Nephron progenitor cell (in vitro differentiated cells): ENCODE results near the gene RIBC2.
"Not testable (repeated sequence)": the region's sequence is repeated elsewhere in the genome, so short reads cannot be mapped to it uniquely, and the experiment has no call there.

Experiments
- DNase-seq: peaks from one replicate; pipeline ENCODE4 v3.0.0; 2021
- H3K27ac Mint-ChIP-seq: 2 replicates; pipeline ENCODE4 v1.8.0; 2021; ENCODE audit warnings: mild to moderate bottlenecking, moderate library complexity, mixed read lengths
- H3K27me3 Mint-ChIP-seq: 2 replicates; pipeline ENCODE4 v1.8.0; 2021; ENCODE audit warnings: mild to moderate bottlenecking, low read depth, mixed read lengths; ENCODE audit not compliant: poor library complexity
- H3K36me3 Mint-ChIP-seq: 2 replicates; pipeline ENCODE4 v1.8.0; 2021; ENCODE audit warnings: low read depth, mixed read lengths
- H3K4me1 Mint-ChIP-seq: 2 replicates; pipeline ENCODE4 v1.8.0; 2021; ENCODE audit warnings: mixed read lengths
- H3K4me3 Mint-ChIP-seq: 2 replicates; pipeline ENCODE4 v1.8.0; 2021; ENCODE audit warnings: mild to moderate bottlenecking, moderate library complexity, mixed read lengths
- H3K9me3 Mint-ChIP-seq: 2 replicates; pipeline ENCODE4 v1.8.0; 2021; ENCODE audit warnings: mild to moderate bottlenecking, moderate library complexity, mixed read lengths
- TF ChIP-seq, protein P1 (sequence below): fragments of 200-600 bp; sonication (generic); IDR thresholded peaks from 2 replicates; pipeline ENCODE4 v1.5.0; 2021; ENCODE audit warnings: antibody characterized with exemption

RIBC2 gene

DNA sequence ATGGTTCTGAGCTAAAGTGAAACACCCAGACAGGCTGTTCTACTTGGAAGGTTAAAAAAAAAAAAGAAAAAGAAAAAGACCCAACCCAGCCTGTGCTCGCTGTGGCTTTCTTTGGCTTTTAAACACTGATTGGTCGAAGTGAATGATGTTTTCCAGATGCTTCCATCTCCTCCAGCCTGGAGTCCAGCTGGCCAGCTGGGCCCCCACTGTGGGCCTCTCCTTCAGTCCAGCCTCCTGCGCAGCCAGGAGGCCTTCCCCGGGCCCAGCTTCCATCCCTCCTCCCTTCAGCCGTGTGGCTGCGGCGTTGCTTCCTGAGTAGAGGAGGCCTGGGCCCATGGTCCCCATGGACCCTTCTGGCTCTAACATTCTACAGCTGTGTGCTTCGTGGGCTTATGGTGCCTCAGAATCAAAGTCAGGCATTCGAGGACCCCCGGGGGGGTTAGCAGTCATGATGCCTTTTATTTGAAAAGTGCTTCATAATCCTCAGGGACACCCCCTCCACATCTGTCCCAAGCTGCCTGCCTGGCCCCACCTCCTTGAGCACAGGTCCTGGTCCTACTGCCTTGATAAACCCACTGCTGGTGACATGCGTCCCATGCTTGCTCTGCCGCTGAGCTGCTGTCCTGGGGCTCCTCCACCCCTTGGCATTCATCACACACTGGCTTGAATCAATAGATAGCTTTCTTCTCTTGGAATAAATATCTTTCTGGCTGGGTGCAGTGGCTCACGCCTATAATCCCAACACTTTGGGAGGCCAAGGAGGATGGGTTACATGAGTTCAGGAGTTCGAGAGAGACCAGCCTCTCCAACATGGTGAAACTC, 47.0 kb downstream of the RIBC2 start:
- Mint-ChIP-seq H3K4me3 (no peak overlapping the region), H3K4me1 (peaks cover 29% of the 10 kb centered on the region), H3K9me3 (peaks cover 16% of the 10 kb centered on the region)

GRCh38 chr22:45462034-45462655, 48.7 kb downstream of the RIBC2 start:
- H3K36me3 Mint-ChIP-seq = peaks cover 5% of the 10 kb centered on the region
- TF ChIP-seq, protein P1, sequence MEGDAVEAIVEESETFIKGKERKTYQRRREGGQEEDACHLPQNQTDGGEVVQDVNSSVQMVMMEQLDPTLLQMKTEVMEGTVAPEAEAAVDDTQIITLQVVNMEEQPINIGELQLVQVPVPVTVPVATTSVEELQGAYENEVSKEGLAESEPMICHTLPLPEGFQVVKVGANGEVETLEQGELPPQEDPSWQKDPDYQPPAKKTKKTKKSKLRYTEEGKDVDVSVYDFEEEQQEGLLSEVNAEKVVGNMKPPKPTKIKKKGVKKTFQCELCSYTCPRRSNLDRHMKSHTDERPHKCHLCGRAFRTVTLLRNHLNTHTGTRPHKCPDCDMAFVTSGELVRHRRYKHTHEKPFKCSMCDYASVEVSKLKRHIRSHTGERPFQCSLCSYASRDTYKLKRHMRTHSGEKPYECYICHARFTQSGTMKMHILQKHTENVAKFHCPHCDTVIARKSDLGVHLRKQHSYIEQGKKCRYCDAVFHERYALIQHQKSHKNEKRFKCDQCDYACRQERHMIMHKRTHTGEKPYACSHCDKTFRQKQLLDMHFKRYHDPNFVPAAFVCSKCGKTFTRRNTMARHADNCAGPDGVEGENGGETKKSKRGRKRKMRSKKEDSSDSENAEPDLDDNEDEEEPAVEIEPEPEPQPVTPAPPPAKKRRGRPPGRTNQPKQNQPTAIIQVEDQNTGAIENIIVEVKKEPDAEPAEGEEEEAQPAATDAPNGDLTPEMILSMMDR = peak; percentile 38
- DNase-seq = no peak
- H3K27ac Mint-ChIP-seq = no peak overlapping the region
- peaks cover 9% of the 10 kb centered on the region for H3K27me3 Mint-ChIP-seq
- H3K4me1 Mint-ChIP-seq = peaks cover 22% of the 10 kb centered on the region
- no peak overlapping the region for H3K4me3 Mint-ChIP-seq
- H3K9me3 Mint-ChIP-seq = peaks cover 25% of the 10 kb centered on the region

More for the DNA sequence above, 47.0 kb downstream of the RIBC2 start:
- peaks cover 9% of the 10 kb centered on the region for H3K27me3 Mint-ChIP-seq
- H3K36me3 Mint-ChIP-seq = peaks cover 5% of the 10 kb centered on the region
- no peak overlapping the region for H3K27ac Mint-ChIP-seq
- TF ChIP-seq, protein P1 = no peak
- no peak for DNase-seq

GRCh38 chr22:45463691-45464090, 50.2 kb downstream of the RIBC2 start:
- not testable (repeated sequence) for H3K36me3 Mint-ChIP-seq, H3K27me3 Mint-ChIP-seq, DNase-seq, H3K27ac Mint-ChIP-seq, H3K4me3 Mint-ChIP-seq
- Mint-ChIP-seq H3K4me1 (peaks cover 24% of the 10 kb centered on the region), H3K9me3 (peaks cover 37% of the 10 kb centered on the region)

DNA sequence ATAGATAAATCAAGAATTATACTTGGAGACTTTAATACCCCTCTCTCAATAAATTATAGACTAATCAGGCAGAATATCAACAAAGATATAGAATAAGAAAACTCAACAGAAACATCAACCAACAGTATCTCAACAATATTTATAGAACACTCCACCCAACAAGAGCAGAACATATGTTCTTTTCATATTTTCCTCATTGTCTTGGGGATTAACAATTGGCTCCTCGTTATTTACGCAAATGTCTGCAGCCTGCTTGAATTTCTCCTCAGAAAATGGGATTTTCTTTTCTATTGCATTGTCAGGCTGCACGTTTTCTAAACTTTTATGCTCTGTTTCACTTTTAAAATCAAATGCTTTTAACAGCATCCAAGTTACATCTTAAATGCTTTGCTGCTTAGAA, 52.1 kb downstream of the RIBC2 start:
- Mint-ChIP-seq H3K27ac (no peak overlapping the region), H3K27me3 (peaks cover 5% of the 10 kb centered on the region), H3K4me3 (no peak overlapping the region), H3K36me3 (peaks cover 5% of the 10 kb centered on the region), H3K9me3 (peaks cover 37% of the 10 kb centered on the region), H3K4me1 (peaks cover 34% of the 10 kb centered on the region)
- DNase-seq = no peak
- TF ChIP-seq, protein P1 = no peak

DNA sequence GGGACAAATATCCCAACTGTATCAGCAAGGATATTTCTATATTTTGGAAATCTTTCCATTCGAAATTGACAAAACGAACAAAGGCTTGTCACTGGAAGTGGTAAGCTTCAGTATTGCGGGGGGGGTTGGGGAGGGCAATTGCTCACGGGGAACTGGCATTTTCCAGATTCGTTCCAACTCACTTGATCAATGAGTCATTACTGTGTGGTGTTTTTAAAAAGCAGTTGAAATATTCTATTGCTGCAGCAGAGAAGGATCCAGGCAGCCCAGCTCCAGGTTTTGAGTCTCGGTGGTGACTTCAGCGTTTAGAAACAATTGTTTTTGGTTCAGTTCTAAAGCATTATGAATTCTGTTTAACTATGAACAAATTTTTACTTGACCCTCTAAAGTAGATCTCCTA, 55.4 kb downstream of the RIBC2 start:
- H3K9me3 Mint-ChIP-seq = peaks cover 31% of the 10 kb centered on the region
- no peaks in the 10 kb centered on the region for H3K27me3 Mint-ChIP-seq
- no peak for DNase-seq
- peaks cover 5% of the 10 kb centered on the region for H3K36me3 Mint-ChIP-seq
- no peak overlapping the region for H3K4me3 Mint-ChIP-seq
- H3K27ac Mint-ChIP-seq = no peak overlapping the region
- TF ChIP-seq, protein P1 = no peak
- H3K4me1 Mint-ChIP-seq = peaks cover 39% of the 10 kb centered on the region

DNA sequence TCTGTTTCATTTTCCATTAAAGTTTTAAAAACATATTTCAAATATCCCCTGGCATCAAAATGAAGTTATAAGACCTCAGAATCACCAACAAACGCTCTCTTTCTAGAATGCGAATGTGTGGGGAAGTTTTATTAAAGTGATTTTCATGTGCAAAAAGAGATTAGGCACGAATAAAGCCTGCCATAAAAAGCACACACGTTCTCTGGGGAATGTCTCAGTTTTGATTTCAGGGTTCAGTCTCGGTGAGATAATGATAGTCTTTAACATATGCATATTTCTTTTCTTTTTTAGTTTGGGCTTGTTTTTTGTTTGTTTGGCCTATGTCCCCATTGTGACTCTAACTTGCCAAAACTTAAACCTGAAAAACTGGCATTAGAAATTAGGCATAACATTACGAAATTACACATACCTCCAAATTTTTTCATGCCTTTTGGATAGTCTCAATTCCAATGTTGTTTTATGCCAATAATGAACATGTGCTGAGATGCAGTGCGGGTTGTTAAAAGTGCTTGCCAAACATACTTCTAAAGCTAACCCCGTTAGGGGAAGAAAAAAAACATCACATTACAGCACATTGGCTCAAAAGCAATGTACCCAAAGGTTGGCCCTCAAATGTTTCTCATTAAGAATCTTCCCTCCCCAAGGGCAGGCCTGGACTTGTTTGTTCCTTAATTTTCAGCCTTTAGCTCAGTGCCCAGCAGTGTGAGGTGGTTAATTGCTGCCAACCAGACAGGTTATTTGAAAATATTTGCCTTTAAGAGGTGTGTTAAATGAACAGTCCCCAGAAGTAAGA, 56.0 kb downstream of the RIBC2 start:
- Mint-ChIP-seq H3K27me3 (no peaks in the 10 kb centered on the region), H3K27ac (peak overlapping the region; percentile 45), H3K9me3 (peaks cover 25% of the 10 kb centered on the region), H3K36me3 (peaks cover under 1% of the 10 kb centered on the region), H3K4me3 (no peak overlapping the region), H3K4me1 (peaks cover 39% of the 10 kb centered on the region)
- no peak for DNase-seq
- TF ChIP-seq, protein P1 = no peak
